PC-9 (cell line): Measurements from ENCODE around the gene KRTAP10-12. TPM values are rescaled to one million over a fixed set of nuclear protein-coding genes. Genes with fewer than 3 reads are reported as not detected.
"Not testable (repeated sequence)": the region's sequence is repeated elsewhere in the genome, so short reads cannot be mapped to it uniquely, and the experiment has no call there.

Experiments
- Bru-seq: library from RNA; stranded (reverse); fragments of 400-500 nt; gene quantifications from one replicate; lab custom pipeline; 2021; lab: Mats Ljungman, UMichigan
- BruChase-seq, 2 experiments: library from RNA; stranded (reverse); fragments of 400-500 nt; gene quantifications; one replicate each; lab custom pipeline; 2021; lab: Mats Ljungman, UMichigan
- BruUV-seq: library from RNA; stranded (reverse); fragments of 400-500 nt; replicated peaks from 2 replicates; lab custom pipeline; 2021; lab: Mats Ljungman, UMichigan
- CTCF ChIA-PET: fragments of 300-600 bp; sonication (Branson Sonifier 250); formaldehyde crosslinking; loops from one replicate; lab custom pipeline; 2022; ENCODE audit warnings: antibody characterized with exemption; lab: Charles Lee
- POLR2A ChIA-PET: fragments of 300-600 bp; sonication (Branson Sonifier 250); formaldehyde crosslinking; loops from one replicate; lab custom pipeline; 2022; ENCODE audit warnings: antibody characterized with exemption; ENCODE audit not compliant: unreplicated experiment; lab: Charles Lee
- DNase-seq, 2 experiments: peaks; one replicate each; pipeline versions ENCODE4 v3.0.0 to v3.0.0-alpha.2; 2015 to 2022; ENCODE audit warnings: mixed read lengths in 1 of 2
- H2AFZ ChIP-seq: fragments of 200-600 bp; sonication (generic); 2 replicates; pipeline ENCODE4 v1.8.1; 2017; ENCODE audit warnings: antibody characterized with exemption
- H3F3A ChIP-seq: fragments of 200-600 bp; sonication (generic); 2 replicates; pipeline ENCODE4 v1.8.1; 2017; ENCODE audit warnings: antibody characterized with exemption, mild to moderate bottlenecking, low read depth; ENCODE audit not compliant: insufficient read depth
- H3K27ac ChIP-seq: fragments of 200-600 bp; sonication (generic); 2 replicates; pipeline ENCODE4 v1.6.1; 2016; ENCODE audit warnings: mixed run types
- H3K27me3 ChIP-seq: fragments of 200-600 bp; sonication (generic); 2 replicates; pipeline ENCODE4 v1.6.1; 2016; ENCODE audit warnings: low read depth, mixed run types; ENCODE audit not compliant: insufficient read depth
- H3K36me3 ChIP-seq: fragments of 200-600 bp; sonication (generic); 2 replicates; pipeline ENCODE4 v1.6.1; 2016; ENCODE audit warnings: low read depth, mixed run types
- H3K4me1 ChIP-seq: fragments of 200-600 bp; sonication (generic); replicated peaks from 2 replicates; pipeline ENCODE4 v1.6.1; 2016; ENCODE audit warnings: mixed run types; ENCODE audit not compliant: insufficient read depth
- H3K4me2 ChIP-seq: fragments of 200-600 bp; sonication (generic); 2 replicates; pipeline ENCODE4 v1.6.1; 2017; ENCODE audit warnings: mixed run types
- H3K4me3 ChIP-seq: fragments of 200-600 bp; sonication (generic); 2 replicates; pipeline ENCODE4 v1.6.1; 2016; ENCODE audit warnings: mixed run types
- H3K79me2 ChIP-seq: fragments of 200-600 bp; sonication (generic); 2 replicates; pipeline ENCODE4 v1.6.1; 2017; ENCODE audit warnings: low read depth, mixed run types
- H3K9me2 ChIP-seq: fragments of 200-600 bp; sonication (generic); 2 replicates; pipeline ENCODE4 v1.8.1; 2017; ENCODE audit warnings: mild to moderate bottlenecking; ENCODE audit not compliant: insufficient read depth
- H3K9me3 ChIP-seq: fragments of 200-600 bp; sonication (generic); 2 replicates; pipeline ENCODE4 v1.8.1; 2016; ENCODE audit warnings: low read depth; ENCODE audit not compliant: insufficient read depth
- H4K20me1 ChIP-seq: fragments of 200-600 bp; sonication (generic); 2 replicates; pipeline ENCODE4 v1.8.1; 2017; ENCODE audit not compliant: insufficient read depth
- CTCF ChIP-seq: fragments of 200-600 bp; sonication (generic); conservative IDR thresholded peaks from 2 replicates; pipeline ENCODE4 v1.6.1; 2017; ENCODE audit warnings: mixed run types, antibody characterized with exemption, mild to moderate bottlenecking, moderate library complexity
- EZH2 ChIP-seq: fragments of 200-600 bp; sonication (generic); IDR thresholded peaks from 2 replicates; pipeline ENCODE4 v1.8.0; 2017; ENCODE audit warnings: antibody characterized with exemption, low read depth
- intact Hi-C: fragments of 100-400 bp; cut with micrococcal nuclease; formaldehyde crosslinking; loops from one replicate; pipeline ENCODE4 v1.10.0; 2022; ENCODE audit not compliant: unreplicated experiment
- long read RNA-seq: library from polyadenylated mRNA; stranded (forward); transcript quantifications from one replicate; pipeline ENCODE4 v2.0.0, GENCODE V29; 2022
- total RNA-seq: library from RNA; stranded (reverse); gene quantifications from 2 replicates; pipeline ENCODE4 v1.2.3, GENCODE V29; 2021

Gene KRTAP10-12
- total RNA-seq (not detected in 2 replicates), Bru-seq, nascent RNA (not detected), BruChase-seq, experiment 1, labeled RNA remaining after a 2-hour chase (not detected), BruChase-seq, experiment 2, labeled RNA remaining after a 6-hour chase (not detected)
- long read RNA-seq, result 0 reads

GRCh38 chr21:44697172-44697810 is at the start of gene KRTAP10-12:
KRTAP10-12 (plus strand) TSS chr21:44697172; CDS start chr21:44697202, 30 bp downstream.
- DNase-seq, H3K36me3 ChIP-seq, H3K79me2 ChIP-seq, H3K4me2 ChIP-seq, intact Hi-C loops, H3F3A ChIP-seq, H3K9me2 ChIP-seq, H3K27ac ChIP-seq, H3K4me3 ChIP-seq, H3K4me1 ChIP-seq, H3K9me3 ChIP-seq, H4K20me1 ChIP-seq, BruUV-seq, POLR2A ChIA-PET, H2AFZ ChIP-seq: not testable (repeated sequence)
- CTCF ChIA-PET, result interaction anchor here (0.6 kb wide), 1 partner anchor 235 kb away, joined by 4 read pairs; no protein-coding TSS in a partner anchor
- H3K27me3 ChIP-seq, result peaks cover 61% of the 10 kb centered on the region

- ChIA-PET CTCF (interaction anchor here (0.6 kb wide), 1 partner anchor 477 kb away, joined by 4 read pairs; no protein-coding TSS in a partner anchor), POLR2A (no interaction called here)
Measured at GRCh38 chr21:44647222-44647552, 49.8 kb upstream of the KRTAP10-12 start.

GRCh38 chr21:44648557-44649311 is 48.2 kb upstream of the KRTAP10-12 start:
- no peaks in the 10 kb centered on the region for H3K4me1 ChIP-seq
- H3F3A ChIP-seq, result no peaks in the 10 kb centered on the region
- no peak for DNase-seq
- H3K4me2 ChIP-seq, result no peak overlapping the region
- H3K9me3 ChIP-seq, result no peaks in the 10 kb centered on the region
- H3K9me2 ChIP-seq, result no peaks in the 10 kb centered on the region
- H4K20me1 ChIP-seq, result no peaks in the 10 kb centered on the region
- ChIA-PET POLR2A (no interaction called here), CTCF (no interaction called here)
- H3K4me3 ChIP-seq, result no peak overlapping the region
- TF ChIP-seq CTCF, result no peak
- no peak for TF ChIP-seq EZH2
- BruUV-seq, result no TSS peak
- intact Hi-C loops, result no loop called here
- H3K79me2 ChIP-seq, result no peaks in the 10 kb centered on the region
- no peaks in the 10 kb centered on the region for H3K36me3 ChIP-seq
- peaks cover 65% of the 10 kb centered on the region for H3K27me3 ChIP-seq
- H2AFZ ChIP-seq, result no peak overlapping the region
- H3K27ac ChIP-seq, result no peak overlapping the region

More at GRCh38 chr21:44647222-44647552, 49.8 kb upstream of the KRTAP10-12 start:
- Histone ChIP-seq H3K36me3 (no peaks in the 10 kb centered on the region), H3K4me2 (no peak overlapping the region), H3K4me1 (no peaks in the 10 kb centered on the region), H3K9me3 (no peaks in the 10 kb centered on the region), H3K79me2 (no peaks in the 10 kb centered on the region), H4K20me1 (no peaks in the 10 kb centered on the region), H3K27me3 (peaks cover 52% of the 10 kb centered on the region), H2AFZ (no peak overlapping the region), H3K27ac (no peak overlapping the region), H3F3A (no peaks in the 10 kb centered on the region), H3K4me3 (no peak overlapping the region), H3K9me2 (no peaks in the 10 kb centered on the region)
- BruUV-seq, result no TSS peak
- no peak for TF ChIP-seq CTCF
- TF ChIP-seq EZH2, result no peak
- intact Hi-C loops, result no loop called here
- no peak for DNase-seq
